A549 (cell line): ENCODE data around the gene PREPL.

Source experiments
- CTCF ChIP-seq: fragments of >200 bp; sonication (Bioruptor Twin); formaldehyde crosslinking; IDR thresholded peaks from 3 replicates; pipeline ENCODE4 v1.5.1; 2016
- MAZ ChIP-seq: fragments of 150-350 bp; IDR thresholded peaks from 2 replicates; pipeline ENCODE4 v1.6.1; 2014; ENCODE audit warnings: antibody characterized with exemption, low read depth, low read length, borderline replicate concordance
- POLR2A ChIP-seq: IDR thresholded peaks from 2 replicates; pipeline ENCODE4 v1.6.1; 2012; ENCODE audit warnings: mild to moderate bottlenecking, low read length
- POLR2AphosphoS2 ChIP-seq: conservative IDR thresholded peaks from 2 replicates; pipeline ENCODE4 v1.6.1; 2012; ENCODE audit warnings: low read length, improper control_type of control experiment, inconsistent platforms
- RCOR1 ChIP-seq: fragments of 150-350 bp; IDR thresholded peaks from 2 replicates; pipeline ENCODE4 v1.6.1; 2014; ENCODE audit warnings: antibody characterized with exemption, low read length, low read depth
- REST ChIP-seq: fragments of 200-600 bp; sonication (generic); IDR thresholded peaks from 2 replicates; pipeline ENCODE4 v1.6.1; 2016; ENCODE audit warnings: antibody characterized with exemption, mild to moderate bottlenecking, moderate library complexity
- ZNF302 ChIP-seq: fragments of 250-450 bp; sonication (Bioruptor Pico); IDR thresholded peaks from 2 replicates; pipeline ENCODE4 v1.9.0; 2021; ENCODE audit warnings: inconsistent platforms, mild to moderate bottlenecking, moderate library complexity

DNA sequence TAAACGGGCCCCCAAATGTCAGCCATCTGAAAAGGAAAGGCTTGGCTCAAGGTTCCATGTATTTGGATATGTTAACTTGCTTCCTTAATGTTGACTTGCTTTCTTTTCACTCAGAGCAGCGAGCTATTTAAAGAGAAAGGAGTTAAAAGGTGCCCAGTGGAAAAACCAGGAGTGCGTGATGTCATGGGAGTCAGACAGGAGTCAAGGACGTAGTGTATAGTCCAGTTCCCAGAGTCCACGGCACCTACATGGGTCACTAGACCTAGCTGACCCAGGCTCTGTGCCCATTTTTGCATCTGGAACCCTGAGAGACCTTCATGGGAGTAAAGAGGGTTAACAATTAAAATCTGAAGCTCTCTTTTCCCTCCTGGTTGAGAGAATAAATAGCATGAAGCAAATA is 66.2 kb downstream of the PREPL start:
- TF ChIP-seq POLR2A (no peak), POLR2AphosphoS2 (no peak), CTCF (no peak), RCOR1 (no peak), REST (no peak), MAZ (no peak), ZNF302 (no peak)
